Stimulated activated naive CD8-positive, alpha-beta T cell treated with anti-CD3 and anti-CD28 coated beads, Interleukin-15, Interleukin-2, amounts not matched to agents 100 ng/mL and 50 ng/mL, for 24 hours (primary cell): ENCODE results near the gene INPP4B.

Source experiments
- H3K27ac Mint-ChIP-seq: one replicate; pipeline ENCODE4 v1.8.0; 2021; ENCODE audit warnings: mild to moderate bottlenecking, mixed read lengths
- H3K27me3 Mint-ChIP-seq: one replicate; pipeline ENCODE4 v1.8.0; 2021; ENCODE audit warnings: mixed read lengths
- H3K36me3 Mint-ChIP-seq: one replicate; pipeline ENCODE4 v1.8.0; 2021; ENCODE audit warnings: low read depth, mixed read lengths
- H3K4me1 Mint-ChIP-seq: one replicate; pipeline ENCODE4 v1.8.0; 2021; ENCODE audit warnings: low read depth, mixed read lengths
- H3K4me3 Mint-ChIP-seq: one replicate; pipeline ENCODE4 v1.8.0; 2021; ENCODE audit warnings: mild to moderate bottlenecking, mixed read lengths
- H3K9me3 Mint-ChIP-seq: one replicate; pipeline ENCODE4 v1.8.0; 2021; ENCODE audit warnings: mixed read lengths

Gene INPP4B

GRCh38 chr4:142549726-142550463, 296.2 kb downstream of the INPP4B start:
- Mint-ChIP-seq H3K27me3 (no peaks in the 10 kb centered on the region), H3K9me3 (peaks cover 6% of the 10 kb centered on the region), H3K36me3 (no peaks in the 10 kb centered on the region), H3K4me1 (peaks cover 33% of the 10 kb centered on the region), H3K4me3 (no peak overlapping the region), H3K27ac (no peak overlapping the region)

- Mint-ChIP-seq H3K36me3 (no peaks in the 10 kb centered on the region), H3K9me3 (peaks cover 6% of the 10 kb centered on the region), H3K4me3 (no peak overlapping the region), H3K27me3 (no peaks in the 10 kb centered on the region), H3K4me1 (peaks cover 33% of the 10 kb centered on the region), H3K27ac (no peak overlapping the region)
Observed at GRCh38 chr4:142549248-142549647, 296.9 kb downstream of the INPP4B start.

GRCh38 chr4:142548491-142548890, 297.6 kb downstream of the INPP4B start:
- Mint-ChIP-seq H3K27ac (no peak overlapping the region), H3K27me3 (no peaks in the 10 kb centered on the region), H3K36me3 (no peaks in the 10 kb centered on the region), H3K4me1 (peaks cover 33% of the 10 kb centered on the region), H3K4me3 (no peak overlapping the region), H3K9me3 (peaks cover 6% of the 10 kb centered on the region)

- Mint-ChIP-seq H3K4me1 (peaks cover 31% of the 10 kb centered on the region), H3K36me3 (no peaks in the 10 kb centered on the region), H3K27me3 (no peaks in the 10 kb centered on the region), H3K27ac (no peak overlapping the region), H3K9me3 (peaks cover 6% of the 10 kb centered on the region), H3K4me3 (no peak overlapping the region)
Observed at GRCh38 chr4:142547974-142548373, 298.1 kb downstream of the INPP4B start.

GRCh38 chr4:142544594-142544993, 301.5 kb downstream of the INPP4B start:
- Mint-ChIP-seq H3K27ac (no peak overlapping the region), H3K4me1 (peaks cover 16% of the 10 kb centered on the region), H3K4me3 (no peak overlapping the region), H3K27me3 (no peaks in the 10 kb centered on the region), H3K9me3 (peaks cover 6% of the 10 kb centered on the region), H3K36me3 (no peaks in the 10 kb centered on the region)

- no peaks in the 10 kb centered on the region for H3K36me3 Mint-ChIP-seq
- H3K4me3 Mint-ChIP-seq = no peak overlapping the region
- H3K27me3 Mint-ChIP-seq = no peaks in the 10 kb centered on the region
- H3K27ac Mint-ChIP-seq = no peak overlapping the region
- peaks cover 6% of the 10 kb centered on the region for H3K9me3 Mint-ChIP-seq
- H3K4me1 Mint-ChIP-seq = peaks cover 11% of the 10 kb centered on the region
Observed at GRCh38 chr4:142544039-142544438, 302.1 kb downstream of the INPP4B start.

- H3K27me3 Mint-ChIP-seq = no peaks in the 10 kb centered on the region
- no peaks in the 10 kb centered on the region for H3K36me3 Mint-ChIP-seq
Observed at GRCh38 chr4:142540483-142540804, 305.7 kb downstream of the INPP4B start.

GRCh38 chr4:142539796-142540482, 306.2 kb downstream of the INPP4B start:
- no peak overlapping the region for H3K27ac Mint-ChIP-seq
- H3K9me3 Mint-ChIP-seq = no peaks in the 10 kb centered on the region
- no peaks in the 10 kb centered on the region for H3K36me3 Mint-ChIP-seq
- no peaks in the 10 kb centered on the region for H3K27me3 Mint-ChIP-seq
- H3K4me1 Mint-ChIP-seq = peaks cover 11% of the 10 kb centered on the region
- H3K4me3 Mint-ChIP-seq = no peak overlapping the region

More at GRCh38 chr4:142540483-142540804, 305.7 kb downstream of the INPP4B start:
- no peaks in the 10 kb centered on the region for H3K9me3 Mint-ChIP-seq
- no peak overlapping the region for H3K4me3 Mint-ChIP-seq
- H3K4me1 Mint-ChIP-seq = peaks cover 11% of the 10 kb centered on the region
- H3K27ac Mint-ChIP-seq = no peak overlapping the region

- Mint-ChIP-seq H3K27me3 (no peaks in the 10 kb centered on the region), H3K27ac (no peak overlapping the region), H3K36me3 (no peaks in the 10 kb centered on the region), H3K4me3 (no peak overlapping the region), H3K9me3 (no peaks in the 10 kb centered on the region), H3K4me1 (peaks cover 10% of the 10 kb centered on the region)
Observed at GRCh38 chr4:142535009-142535408, 311.1 kb downstream of the INPP4B start.

- H3K36me3 Mint-ChIP-seq = no peaks in the 10 kb centered on the region
- peaks cover 5% of the 10 kb centered on the region for H3K4me1 Mint-ChIP-seq
- H3K27ac Mint-ChIP-seq = no peak overlapping the region
- H3K27me3 Mint-ChIP-seq = no peaks in the 10 kb centered on the region
- H3K4me3 Mint-ChIP-seq = no peak overlapping the region
- H3K9me3 Mint-ChIP-seq = no peaks in the 10 kb centered on the region
Observed at GRCh38 chr4:142532054-142532453, 314.0 kb downstream of the INPP4B start.

- H3K27ac Mint-ChIP-seq = no peak overlapping the region
Observed at GRCh38 chr4:142530728-142531127, 315.4 kb downstream of the INPP4B start.

GRCh38 chr4:142528433-142528832, 317.7 kb downstream of the INPP4B start:
- Mint-ChIP-seq H3K27me3 (no peaks in the 10 kb centered on the region), H3K27ac (no peak overlapping the region), H3K4me1 (peaks cover 5% of the 10 kb centered on the region), H3K36me3 (no peaks in the 10 kb centered on the region), H3K9me3 (no peaks in the 10 kb centered on the region), H3K4me3 (no peak overlapping the region)

More at GRCh38 chr4:142530728-142531127, 315.4 kb downstream of the INPP4B start:
- no peaks in the 10 kb centered on the region for H3K36me3 Mint-ChIP-seq
- no peaks in the 10 kb centered on the region for H3K27me3 Mint-ChIP-seq
- peaks cover 5% of the 10 kb centered on the region for H3K4me1 Mint-ChIP-seq
- no peaks in the 10 kb centered on the region for H3K9me3 Mint-ChIP-seq
- H3K4me3 Mint-ChIP-seq = no peak overlapping the region

- Mint-ChIP-seq H3K36me3 (no peaks in the 10 kb centered on the region), H3K27ac (no peak overlapping the region), H3K4me3 (no peak overlapping the region), H3K4me1 (no peaks in the 10 kb centered on the region), H3K9me3 (no peaks in the 10 kb centered on the region), H3K27me3 (no peaks in the 10 kb centered on the region)
Observed at GRCh38 chr4:142523111-142523510, 323.0 kb downstream of the INPP4B start.

- Mint-ChIP-seq H3K36me3 (no peaks in the 10 kb centered on the region), H3K9me3 (no peaks in the 10 kb centered on the region), H3K4me1 (no peaks in the 10 kb centered on the region), H3K27me3 (no peaks in the 10 kb centered on the region), H3K27ac (no peak overlapping the region), H3K4me3 (no peak overlapping the region)
Observed at GRCh38 chr4:142519342-142519741, 326.8 kb downstream of the INPP4B start.

GRCh38 chr4:142516686-142517526, 329.2 kb downstream of the INPP4B start:
- H3K9me3 Mint-ChIP-seq = no peaks in the 10 kb centered on the region
- no peaks in the 10 kb centered on the region for H3K36me3 Mint-ChIP-seq
- no peaks in the 10 kb centered on the region for H3K4me1 Mint-ChIP-seq
- H3K27me3 Mint-ChIP-seq = no peaks in the 10 kb centered on the region
- no peak overlapping the region for H3K27ac Mint-ChIP-seq
- no peak overlapping the region for H3K4me3 Mint-ChIP-seq
